Heart left ventricle (tissue), 16 donors: Measurements from ENCODE around the gene XPO6. TPM values are rescaled to one million over a fixed set of nuclear protein-coding genes. Genes with fewer than 3 reads are reported as not detected.

Source experiments
- ATAC-seq, 4 donors: fragments of 200-7000 bp; cut with Tn5 transposase; one replicate each; pipeline ENCODE4 v1.9.1; 2020 to 2022; ENCODE audit warnings: moderate library complexity in 4 of 4, mild to moderate bottlenecking in 3 of 4, moderate number of reproducible peaks in 1 of 4
- DNase-seq, 5 donors: peaks; one replicate each; pipeline ENCODE4 v3.0.0-alpha.2; 2020
- H3K27ac ChIP-seq, 12 donors: fragments of 200-600 bp; sonication (generic) in 4 of 12; one replicate each; pipeline versions ENCODE4 v1.5.0 to v1.8.0; 2016 to 2022; ENCODE audit warnings: mild to moderate bottlenecking in 2 of 12
- H3K27me3 ChIP-seq, 9 donors: fragments of 200-600 bp; sonication (generic) in 2 of 9; one replicate each; pipeline versions ENCODE4 v1.5.1 to v1.8.0; 2016 to 2022; ENCODE audit warnings: mild to moderate bottlenecking in 3 of 9
- H3K36me3 ChIP-seq, 9 donors: fragments of 200-600 bp; sonication (generic) in 2 of 9; one replicate each; pipeline versions ENCODE4 v1.5.0 to v1.8.0; 2018 to 2022; ENCODE audit warnings: mild to moderate bottlenecking in 2 of 9
- H3K4me1 ChIP-seq, 12 donors: fragments of 200-600 bp; sonication (generic) in 4 of 12; one replicate each; pipeline versions ENCODE4 v1.5.0 to v1.8.0; 2016 to 2022; ENCODE audit warnings: mild to moderate bottlenecking in 3 of 12
- H3K4me3 ChIP-seq, 12 donors: fragments of 200-600 bp; sonication (generic) in 4 of 12; one replicate each; pipeline versions ENCODE4 v1.5.0 to v1.8.0; 2017 to 2022; ENCODE audit warnings: mild to moderate bottlenecking in 9 of 12, moderate library complexity in 4 of 12
- H3K9me3 ChIP-seq, 12 donors: fragments of 200-600 bp; sonication (generic) in 4 of 12; one replicate each; pipeline versions ENCODE4 v1.5.0 to v1.8.0; 2016 to 2022; ENCODE audit warnings: mild to moderate bottlenecking in 1 of 12
- POLR2A ChIP-seq, 2 donors: fragments of 450-650 bp; IDR thresholded peaks; one replicate each; pipeline ENCODE4 v1.6.1; 2017; ENCODE audit warnings: antibody characterized with exemption in 2 of 2, mild to moderate bottlenecking in 2 of 2, moderate library complexity in 2 of 2
- WGBS, 4 donors: extraction: QIAGEN DNeasy Blood & Tissue Kit in 2 of 4; methylation state at CpG; one replicate each; pipeline versions ENCODE4 v1.1.5 to v1.1.7; 2013 to 2018; 5-methylcytosine and 5-hydroxymethylcytosine counted together
- intact Hi-C, 10 donors: fragments of 100-400 bp; cut with DNase I; formaldehyde crosslinking; loops; one replicate each; pipeline versions ENCODE4 v1.11.1 to v1.14.2; 2022
- polyA plus RNA-seq, 2 donors: library from polyadenylated mRNA; stranded (reverse); fragments of 200-250 nt; gene quantifications; one replicate each; pipeline ENCODE4 v1.2.3, GENCODE V29; 2013
- total RNA-seq, 9 donors: library from RNA; depleted of rRNA in 2 of 9; stranded (reverse); fragments of >200 nt in 2 of 9; fragmentation: NEBNext Ultra II Directional in 3 of 9; extraction: Animal tissue kit (Norgen Biotek cat#: 25700) in 3 of 9; gene quantifications; one replicate each; pipeline versions ENCODE4 v1.1.0 to v1.2.4, GENCODE V29; 2016 to 2023
- TF ChIP-seq, protein P1 (sequence below), 12 donors: fragments of 200-600 bp; sonication (generic) in 4 of 12; IDR thresholded peaks; one replicate each; pipeline versions ENCODE4 v1.5.0 to v1.8.0; 2018 to 2022; ENCODE audit warnings: antibody characterized with exemption in 12 of 12, mild to moderate bottlenecking in 5 of 12
- donor health status: ischemic (EF 13 %, LVEDD 7.1; RV severe dilation, severe dysfunction).
- donor health status: healthy with polysubstance abuse.
- donor health status: DM: no; HTN: yes; CAD: no.
- donor health status: DM: no; HTN: no; CAD: no.
- donor health status: ischemic (EF 25% LVEDD 6.9; RV normal size, moderate dysfunction).
- donor health status: ischemic (EF 25% LVEDD 5.7; RV mildly dilated, moderate dysfunction).
- donor health status: healthy.
- donor health status: DM: yes; HTN: yes; CAD: no.
- donor health status: ischemic (EF 35%, LVEDD 5.7; RV mildly dilated, moderate dysfunction).
- donor health status: nonischemic (EF 11% LVEDD 7.7; RV severe dilation, severe dysfunction).
- donor health status: DM: yes; HTN: yes; CAD: no.
- donor health status: PGD.
- donor health status: ischemic (EF 29% LVEDD 5.4; RV normal size, mild dysfunction).
- donor health status: nonischemic (EF 23%, LVEDD 6.1; RV moderate dilation, normal function).

Gene XPO6
- total and polyA plus RNA-seq, 11 donors: 19.8 to 78.0 (median 33.0) TPM

DNA sequence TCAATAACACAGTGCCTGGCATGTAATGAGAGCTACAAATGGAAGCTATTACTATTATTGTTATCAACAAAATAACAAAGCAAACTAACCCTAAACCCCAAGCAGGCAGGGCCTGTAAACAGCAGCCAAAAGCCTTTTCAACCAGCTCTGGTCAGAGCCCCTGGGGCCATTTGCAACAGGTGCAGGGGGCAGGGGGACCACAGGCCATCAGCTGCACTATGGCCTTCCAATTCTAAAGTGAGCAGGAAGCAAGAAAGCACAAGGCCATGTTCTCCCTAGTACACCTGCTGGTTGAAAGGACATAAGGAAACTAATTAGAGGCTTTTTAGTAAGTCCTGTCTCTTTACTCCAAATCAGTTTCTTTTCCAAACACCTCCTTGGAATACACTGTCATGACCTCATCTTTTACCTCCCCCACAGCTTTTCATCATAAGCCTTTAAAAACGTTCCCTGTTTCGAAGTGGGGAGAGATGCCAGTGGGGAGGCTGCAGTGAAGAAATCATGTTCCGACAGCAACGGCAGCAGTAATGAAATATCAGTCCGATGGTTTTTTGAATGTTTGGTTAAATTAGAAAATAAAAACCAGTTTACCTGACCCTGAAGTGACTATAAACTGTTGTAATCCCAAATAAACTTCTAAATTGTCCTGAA, 79.9 kb downstream of the XPO6 start:
- DNase-seq: no peak
- Histone ChIP-seq H3K36me3 (peaks cover 0 to 97% (median 84%) of the 10 kb centered on the region in 9 donors), H3K9me3 (no peaks in the 10 kb centered on the region), H3K4me3 (no peak overlapping the region), H3K27me3 (no peaks in the 10 kb centered on the region), H3K4me1 (peaks cover 0 to 12% (median 0%) of the 10 kb centered on the region in 12 donors), H3K27ac (peak overlapping the region in 1 of 12 donors; percentile 59)
- intact Hi-C loops: loop anchor here in 1 of 10 donors (10.0 kb wide), 1 partner anchor 57 kb away; no protein-coding TSS in a partner anchor
- TF ChIP-seq, protein P1, sequence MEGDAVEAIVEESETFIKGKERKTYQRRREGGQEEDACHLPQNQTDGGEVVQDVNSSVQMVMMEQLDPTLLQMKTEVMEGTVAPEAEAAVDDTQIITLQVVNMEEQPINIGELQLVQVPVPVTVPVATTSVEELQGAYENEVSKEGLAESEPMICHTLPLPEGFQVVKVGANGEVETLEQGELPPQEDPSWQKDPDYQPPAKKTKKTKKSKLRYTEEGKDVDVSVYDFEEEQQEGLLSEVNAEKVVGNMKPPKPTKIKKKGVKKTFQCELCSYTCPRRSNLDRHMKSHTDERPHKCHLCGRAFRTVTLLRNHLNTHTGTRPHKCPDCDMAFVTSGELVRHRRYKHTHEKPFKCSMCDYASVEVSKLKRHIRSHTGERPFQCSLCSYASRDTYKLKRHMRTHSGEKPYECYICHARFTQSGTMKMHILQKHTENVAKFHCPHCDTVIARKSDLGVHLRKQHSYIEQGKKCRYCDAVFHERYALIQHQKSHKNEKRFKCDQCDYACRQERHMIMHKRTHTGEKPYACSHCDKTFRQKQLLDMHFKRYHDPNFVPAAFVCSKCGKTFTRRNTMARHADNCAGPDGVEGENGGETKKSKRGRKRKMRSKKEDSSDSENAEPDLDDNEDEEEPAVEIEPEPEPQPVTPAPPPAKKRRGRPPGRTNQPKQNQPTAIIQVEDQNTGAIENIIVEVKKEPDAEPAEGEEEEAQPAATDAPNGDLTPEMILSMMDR (IDR thresholded peaks at IDR 0.05): no peak
- TF ChIP-seq POLR2A (IDR thresholded peaks at IDR 0.05): no peak
- ATAC-seq: no peak
- WGBS, 4 donors: 77 to 81% (median 80%) methylated on average over 5 of the region's 5 CpGs

DNA sequence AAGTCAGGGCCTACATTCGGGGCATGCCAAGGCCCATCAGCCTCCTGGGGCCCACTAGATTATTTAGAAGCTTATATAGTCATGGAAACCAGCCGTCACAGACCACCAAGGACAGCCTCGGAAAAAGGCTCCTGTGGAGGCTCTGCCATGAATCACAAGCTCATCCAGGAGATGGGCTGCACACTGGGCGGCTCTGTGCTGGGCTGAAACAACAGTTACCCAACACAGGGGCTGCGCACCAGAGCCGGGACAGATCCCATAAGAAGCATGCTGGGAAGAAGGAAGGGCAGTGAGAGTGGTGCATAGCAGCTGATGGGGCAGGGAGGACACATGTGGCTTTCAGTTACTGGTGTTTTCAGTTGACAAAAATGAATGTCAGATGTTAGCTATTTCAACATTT, 80.6 kb downstream of the XPO6 start:
- H3K9me3 ChIP-seq: no peaks in the 10 kb centered on the region
- peaks cover 0 to 12% (median 0%) of the 10 kb centered on the region in 12 donors for H3K4me1 ChIP-seq
- 84 to 93% (median 87%) methylated on average over 6 of the region's 6 CpGs for WGBS, 4 donors
- peak overlapping the region in 4 of 12 donors; percentile 39 to 76 (median 58) for H3K27ac ChIP-seq
- TF ChIP-seq, protein P1 (IDR thresholded peaks at IDR 0.05): no peak
- TF ChIP-seq POLR2A (IDR thresholded peaks at IDR 0.05): no peak
- intact Hi-C loops: loop anchor here in 1 of 10 donors (10.0 kb wide), 1 partner anchor 56 kb away; no protein-coding TSS in a partner anchor
- ATAC-seq: no peak
- H3K27me3 ChIP-seq: no peaks in the 10 kb centered on the region
- peaks cover 0 to 100% (median 89%) of the 10 kb centered on the region in 9 donors for H3K36me3 ChIP-seq
- no peak for DNase-seq
- H3K4me3 ChIP-seq: no peak overlapping the region

DNA sequence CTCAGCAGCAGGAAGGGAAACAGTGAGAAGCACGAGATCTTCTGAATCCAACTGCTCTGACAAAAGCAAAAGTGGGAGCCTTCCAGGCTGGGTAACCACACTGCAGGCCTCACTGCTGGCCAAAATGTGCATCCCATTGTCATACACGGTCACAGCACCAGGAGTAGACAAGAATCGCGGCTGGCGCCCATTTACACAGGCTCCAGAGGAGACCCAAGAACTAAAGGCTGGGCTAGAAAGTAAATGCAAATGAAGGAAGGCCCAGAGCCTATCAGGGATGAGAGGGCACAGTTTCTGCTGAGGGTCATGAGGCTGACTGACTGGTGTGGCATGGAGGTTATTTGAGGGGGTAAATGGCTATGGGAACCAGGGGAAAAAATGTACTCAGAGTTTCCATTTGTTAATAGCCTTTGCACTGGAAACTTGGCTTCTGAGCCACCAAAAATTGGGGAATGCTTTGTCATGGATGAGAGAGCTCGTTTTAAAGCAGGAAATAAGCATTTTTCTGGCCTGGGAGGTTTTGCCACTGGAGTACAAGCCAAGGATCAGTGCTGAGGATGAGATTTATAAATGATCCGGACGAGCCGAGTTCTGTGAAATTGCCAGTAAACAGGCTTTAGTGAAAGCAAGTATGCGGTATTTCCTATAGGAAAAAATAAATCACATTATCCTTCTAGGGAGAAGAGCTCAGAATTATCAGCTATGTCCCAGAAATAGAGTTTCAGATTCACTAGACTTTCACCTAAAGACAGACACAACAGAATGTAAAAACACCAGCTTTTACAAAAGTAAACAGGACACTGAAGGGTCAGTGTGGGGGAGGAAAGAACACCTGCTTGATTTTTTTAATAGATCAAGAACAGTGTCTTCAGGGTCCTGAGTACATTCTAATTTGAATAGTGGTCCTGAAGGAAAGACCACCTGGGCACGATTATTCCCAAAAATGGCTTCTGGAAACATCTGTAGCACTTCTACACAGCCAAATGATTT, 81.4 kb downstream of the XPO6 start:
- Histone ChIP-seq H3K9me3 (no peaks in the 10 kb centered on the region), H3K27me3 (no peaks in the 10 kb centered on the region), H3K36me3 (peaks cover 0 to 100% (median 94%) of the 10 kb centered on the region in 9 donors), H3K4me1 (peaks cover 0 to 12% (median 0%) of the 10 kb centered on the region in 12 donors), H3K27ac (peak overlapping the region in 5 of 12 donors; percentile 37 to 76 (median 56)), H3K4me3 (no peak overlapping the region)
- ATAC-seq (peak in 1 of 4 donors; percentile 45), DNase-seq (no peak)
- TF ChIP-seq, protein P1 (IDR thresholded peaks at IDR 0.05): no peak
- no peak for TF ChIP-seq POLR2A (IDR thresholded peaks at IDR 0.05)
- intact Hi-C loops: loop anchor here in 1 of 10 donors (10.0 kb wide), 1 partner anchor 56 kb away; no protein-coding TSS in a partner anchor
- 84 to 90% (median 87%) methylated on average over 11 of the region's 11 CpGs for WGBS, 4 donors
